Measurements from ENCODE around the gene LCTL. TPM values are rescaled to one million over a fixed set of nuclear protein-coding genes. Genes with fewer than 3 reads are reported as not detected.

LCTL gene
- total RNA-seq, 3 donors from 2014 or later, result not detected

- DNase-seq (ENCODE audit: low spot score in 2 of 2), result no peak
- H3K27ac ChIP-seq, result no peak overlapping the region
- intact Hi-C loops (cut with DNase I; ENCODE audit: low total_unique reads), result no loop called here
- no peak overlapping the region for H3K4me3 ChIP-seq
- no peaks in the 10 kb centered on the region for H3K9me3 ChIP-seq
- H3K27me3 ChIP-seq, result no peaks in the 10 kb centered on the region
- H3K36me3 ChIP-seq, result no peaks in the 10 kb centered on the region
- H3K4me1 ChIP-seq, result no peaks in the 10 kb centered on the region
- TF ChIP-seq POLR2A (IDR thresholded peaks at IDR 0.05), result no peak
These were observed 22.7 kb upstream of the LCTL start for GRCh38 chr15:66588537-66588936.

DNA sequence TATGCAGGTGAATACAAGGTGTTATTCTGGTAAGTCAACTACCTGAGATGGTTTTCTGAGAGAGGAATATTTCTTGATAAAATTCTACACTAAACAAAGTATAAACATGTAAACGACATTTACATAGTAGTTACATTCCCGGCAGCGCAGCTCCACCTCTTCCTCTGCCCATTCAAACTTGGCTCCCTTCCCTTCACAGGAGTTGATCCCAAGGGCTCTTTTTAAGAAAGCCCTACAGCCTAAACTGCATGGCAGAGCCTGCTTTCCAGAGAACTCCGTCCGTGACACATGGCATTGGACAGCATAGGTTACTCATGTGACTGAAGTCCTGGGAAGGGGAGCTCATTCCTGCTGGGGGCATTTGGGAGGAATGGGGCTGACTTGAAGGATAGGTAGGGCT, 22.0 kb upstream of the LCTL start:
- TF ChIP-seq POLR2A (IDR thresholded peaks at IDR 0.05) (no peak), CTCF (IDR thresholded peaks at IDR 0.05) (no peak), POLR2AphosphoS5 (IDR thresholded peaks at IDR 0.05) (no peak)
- H3K36me3 ChIP-seq, result no peaks in the 10 kb centered on the region
- intact Hi-C loops (cut with DNase I; ENCODE audit: low total_unique reads), result no loop called here
- no peak overlapping the region for H3K27ac ChIP-seq
- no peaks in the 10 kb centered on the region for H3K9me3 ChIP-seq
- no peak overlapping the region for H3K4me3 ChIP-seq
- no peak for DNase-seq (ENCODE audit: low spot score in 2 of 2)
- no peaks in the 10 kb centered on the region for H3K27me3 ChIP-seq
- no peaks in the 10 kb centered on the region for H3K4me1 ChIP-seq

DNA sequence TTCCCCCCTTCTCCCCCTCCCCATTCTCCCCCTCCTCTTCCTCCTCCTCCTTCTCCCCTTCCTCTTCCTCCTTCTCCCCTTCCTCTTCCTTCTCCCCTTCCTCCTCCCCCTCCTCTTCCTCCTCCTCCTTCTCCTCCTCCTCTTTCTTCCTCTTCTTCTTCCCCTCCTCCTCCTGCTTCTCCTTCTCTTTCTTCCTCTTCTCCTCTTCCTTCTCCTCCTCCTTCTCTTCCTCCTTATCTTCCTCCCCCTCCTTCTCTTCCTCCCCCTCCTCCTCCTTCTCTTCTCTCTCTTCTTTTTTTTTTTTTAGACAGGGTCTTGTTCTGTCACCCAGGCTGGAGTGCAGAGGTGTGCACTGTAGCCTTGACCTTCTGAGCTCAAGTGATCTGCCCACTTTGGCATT, 21.2 kb upstream of the LCTL start:
- no peak for DNase-seq (ENCODE audit: low spot score in 2 of 2)
- TF ChIP-seq POLR2AphosphoS5 (IDR thresholded peaks at IDR 0.05), result no peak
- no peak for TF ChIP-seq CTCF (IDR thresholded peaks at IDR 0.05)
- no peak for TF ChIP-seq POLR2A (IDR thresholded peaks at IDR 0.05)
- Histone ChIP-seq H3K27ac (no peak overlapping the region), H3K27me3 (no peaks in the 10 kb centered on the region), H3K9me3 (no peaks in the 10 kb centered on the region), H3K36me3 (no peaks in the 10 kb centered on the region), H3K4me3 (no peak overlapping the region), H3K4me1 (no peaks in the 10 kb centered on the region)
- intact Hi-C loops (cut with DNase I; ENCODE audit: low total_unique reads), result no loop called here

DNA sequence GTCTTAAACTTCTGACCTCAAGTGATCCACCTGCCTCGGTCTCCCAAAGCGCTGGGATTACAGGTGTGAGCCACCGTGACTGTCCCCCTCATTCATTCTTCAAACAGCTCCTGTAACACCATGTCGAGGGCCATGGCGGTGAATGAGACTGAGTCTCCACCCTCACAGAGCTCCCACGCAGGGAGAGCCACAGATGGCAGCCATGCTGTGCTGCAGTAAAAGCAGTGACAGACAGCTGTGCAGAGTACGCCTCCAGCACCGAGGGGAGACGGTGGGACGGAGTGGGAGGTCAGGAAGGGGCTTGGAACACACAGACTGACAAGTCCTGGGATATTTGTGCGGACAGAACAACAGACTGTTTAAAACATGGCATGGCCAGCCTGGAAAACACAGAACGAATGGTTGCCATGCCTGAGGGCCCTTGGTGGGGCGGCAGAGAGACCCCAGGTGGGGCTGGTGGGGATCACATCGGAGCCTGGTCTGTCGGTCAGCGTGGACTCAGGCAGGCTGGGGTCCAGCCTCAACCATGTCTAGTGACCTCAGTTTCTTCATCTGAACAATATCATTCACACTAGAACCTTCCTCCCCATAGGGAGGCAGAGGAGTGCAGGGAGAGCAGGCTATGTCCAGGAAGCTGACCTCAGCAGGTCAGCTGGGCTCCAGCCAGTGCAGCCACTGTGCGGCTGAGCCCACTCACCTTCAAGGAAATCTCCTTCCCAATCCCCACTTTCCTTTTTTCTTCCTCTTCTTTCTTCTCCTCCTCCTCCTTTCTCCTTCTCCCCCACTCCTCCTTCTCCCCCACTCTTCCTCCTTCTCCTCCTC, 20.6 kb upstream of the LCTL start:
- Histone ChIP-seq H3K36me3 (no peaks in the 10 kb centered on the region), H3K27me3 (no peaks in the 10 kb centered on the region), H3K27ac (no peak overlapping the region), H3K4me3 (no peak overlapping the region), H3K4me1 (no peaks in the 10 kb centered on the region), H3K9me3 (no peaks in the 10 kb centered on the region)
- TF ChIP-seq POLR2AphosphoS5 (IDR thresholded peaks at IDR 0.05), result no peak
- no peak for DNase-seq (ENCODE audit: low spot score in 2 of 2)
- intact Hi-C loops (cut with DNase I; ENCODE audit: low total_unique reads), result no loop called here

DNA sequence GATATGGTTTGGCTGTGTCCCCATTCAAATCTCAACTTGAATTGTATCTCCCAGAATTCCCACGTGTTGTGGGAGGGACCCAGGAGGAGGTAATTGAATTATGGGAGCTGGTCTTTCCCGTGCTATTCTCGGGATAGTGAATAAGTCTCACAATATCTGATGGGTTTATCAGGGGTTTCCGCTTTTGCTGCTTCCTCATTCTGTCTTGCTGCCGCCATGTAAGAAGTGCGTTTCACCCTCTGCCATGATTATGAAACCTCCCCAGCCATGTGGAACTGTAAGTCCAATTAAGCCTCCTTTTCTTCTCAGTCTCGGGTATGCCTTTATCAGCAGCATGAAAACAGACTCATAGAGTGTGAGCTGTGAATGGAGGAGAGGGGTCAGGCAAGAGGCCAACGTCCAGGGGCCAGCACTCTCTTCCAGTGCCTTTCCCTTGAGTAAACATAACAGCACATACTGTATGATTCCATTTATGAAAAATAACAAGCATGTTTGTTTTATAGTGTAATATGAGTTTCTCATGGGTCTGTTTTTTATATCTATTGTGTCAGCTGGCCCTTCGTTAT, 16.3 kb upstream of the LCTL start:
- no peaks in the 10 kb centered on the region for H3K36me3 ChIP-seq
- no peak overlapping the region for H3K4me3 ChIP-seq
- no peaks in the 10 kb centered on the region for H3K9me3 ChIP-seq
- H3K4me1 ChIP-seq, result no peaks in the 10 kb centered on the region
- H3K27me3 ChIP-seq, result no peaks in the 10 kb centered on the region
- no peak overlapping the region for H3K27ac ChIP-seq
- DNase-seq (ENCODE audit: low spot score in 2 of 2), result no peak
- TF ChIP-seq POLR2A (IDR thresholded peaks at IDR 0.05) (no peak), POLR2AphosphoS5 (IDR thresholded peaks at IDR 0.05) (no peak), CTCF (IDR thresholded peaks at IDR 0.05) (no peak)
- intact Hi-C loops (cut with DNase I; ENCODE audit: low total_unique reads), result loop anchor here (1.0 kb wide), 1 partner anchor 19 kb away; no protein-coding TSS in a partner anchor

- TF ChIP-seq POLR2A (IDR thresholded peaks at IDR 0.05) (no peak), POLR2AphosphoS5 (IDR thresholded peaks at IDR 0.05) (no peak), CTCF (IDR thresholded peaks at IDR 0.05) (no peak)
- H3K9me3 ChIP-seq, result no peaks in the 10 kb centered on the region
- intact Hi-C loops (cut with DNase I; ENCODE audit: low total_unique reads), result loop anchor here (1.0 kb wide), 1 partner anchor 21 kb away; no protein-coding TSS in a partner anchor
- no peaks in the 10 kb centered on the region for H3K27me3 ChIP-seq
- no peak for DNase-seq (ENCODE audit: low spot score in 2 of 2)
- H3K4me3 ChIP-seq, result no peak overlapping the region
- H3K4me1 ChIP-seq, result no peaks in the 10 kb centered on the region
- H3K36me3 ChIP-seq, result no peaks in the 10 kb centered on the region
- no peak overlapping the region for H3K27ac ChIP-seq
These were observed 14.8 kb upstream of the LCTL start for GRCh38 chr15:66580643-66581042.

Data from breast epithelium (tissue), 4 donors.